Fibroblast of pulmonary artery (primary cell): ENCODE measurements around the gene NFIX.
A peak's percentile ranks its signal among the peaks of the same experiment; 100 is the strongest.

Source experiments
- DNase-seq: peaks from one replicate; pipeline ENCODE4 v3.0.0-alpha.2; 2010; ENCODE audit warnings: low read depth
- H3K4me3 ChIP-seq: replicated peaks from 2 replicates; pipeline ENCODE4 v1.5.1; 2011; ENCODE audit warnings: low read depth, mild to moderate bottlenecking, control low read depth, low read length, moderate library complexity
- TF ChIP-seq, protein P1 (sequence below): IDR thresholded peaks from 2 replicates; pipeline ENCODE4 v1.5.1; 2011; ENCODE audit warnings: mild to moderate bottlenecking, control low read depth, low read length, inconsistent platforms; ENCODE audit errors: missing control alignments

The NFIX gene

DNA sequence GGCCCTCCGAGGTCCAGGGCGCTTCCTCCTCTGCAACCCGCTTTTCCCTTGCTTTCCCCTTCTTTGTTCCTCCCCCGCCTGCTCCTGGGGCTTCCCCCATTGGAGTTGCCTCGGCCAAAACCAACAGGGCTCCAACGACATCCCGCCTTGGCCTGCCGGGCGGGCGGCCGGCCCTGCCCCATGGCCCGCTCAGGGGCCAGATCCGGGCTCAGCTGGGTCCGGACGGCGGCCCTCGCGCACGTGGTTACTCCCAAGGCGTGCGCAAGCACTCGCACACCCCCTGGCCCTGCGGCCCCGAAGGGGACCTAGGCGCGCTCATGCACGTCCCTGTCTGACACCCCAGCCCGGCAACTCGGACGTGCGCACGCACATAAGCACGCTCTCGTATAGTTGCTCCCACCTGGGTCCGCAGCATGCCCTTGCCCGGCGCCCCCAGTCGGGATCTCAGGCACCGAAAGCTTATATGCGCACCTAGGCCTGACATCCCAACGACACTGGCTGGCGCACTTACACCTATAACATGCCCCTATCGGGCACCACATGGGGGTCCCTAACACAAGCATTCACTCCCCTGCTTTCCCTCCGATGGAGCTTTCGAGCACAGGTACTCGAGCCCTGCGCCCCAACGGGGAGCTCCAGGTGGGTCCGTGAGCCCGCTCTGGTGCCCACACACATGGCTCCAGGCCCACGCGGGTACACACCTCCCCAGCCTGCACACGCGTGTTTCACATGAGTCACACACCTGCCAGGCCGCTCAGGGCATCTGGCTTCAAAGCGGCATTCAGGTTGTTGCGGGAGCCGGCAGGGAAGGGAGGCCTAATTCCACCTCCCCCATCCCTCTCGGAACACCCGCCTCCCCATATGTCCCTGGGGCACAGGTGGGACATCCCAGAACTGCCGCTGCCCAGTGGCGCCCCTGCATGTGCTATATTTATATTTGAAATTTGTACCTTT, 15.0 kb downstream of the NFIX start:
- no peak overlapping the region for H3K4me3 ChIP-seq
- TF ChIP-seq, protein P1, sequence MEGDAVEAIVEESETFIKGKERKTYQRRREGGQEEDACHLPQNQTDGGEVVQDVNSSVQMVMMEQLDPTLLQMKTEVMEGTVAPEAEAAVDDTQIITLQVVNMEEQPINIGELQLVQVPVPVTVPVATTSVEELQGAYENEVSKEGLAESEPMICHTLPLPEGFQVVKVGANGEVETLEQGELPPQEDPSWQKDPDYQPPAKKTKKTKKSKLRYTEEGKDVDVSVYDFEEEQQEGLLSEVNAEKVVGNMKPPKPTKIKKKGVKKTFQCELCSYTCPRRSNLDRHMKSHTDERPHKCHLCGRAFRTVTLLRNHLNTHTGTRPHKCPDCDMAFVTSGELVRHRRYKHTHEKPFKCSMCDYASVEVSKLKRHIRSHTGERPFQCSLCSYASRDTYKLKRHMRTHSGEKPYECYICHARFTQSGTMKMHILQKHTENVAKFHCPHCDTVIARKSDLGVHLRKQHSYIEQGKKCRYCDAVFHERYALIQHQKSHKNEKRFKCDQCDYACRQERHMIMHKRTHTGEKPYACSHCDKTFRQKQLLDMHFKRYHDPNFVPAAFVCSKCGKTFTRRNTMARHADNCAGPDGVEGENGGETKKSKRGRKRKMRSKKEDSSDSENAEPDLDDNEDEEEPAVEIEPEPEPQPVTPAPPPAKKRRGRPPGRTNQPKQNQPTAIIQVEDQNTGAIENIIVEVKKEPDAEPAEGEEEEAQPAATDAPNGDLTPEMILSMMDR = no peak
- DNase-seq = peak; percentile 36

DNA sequence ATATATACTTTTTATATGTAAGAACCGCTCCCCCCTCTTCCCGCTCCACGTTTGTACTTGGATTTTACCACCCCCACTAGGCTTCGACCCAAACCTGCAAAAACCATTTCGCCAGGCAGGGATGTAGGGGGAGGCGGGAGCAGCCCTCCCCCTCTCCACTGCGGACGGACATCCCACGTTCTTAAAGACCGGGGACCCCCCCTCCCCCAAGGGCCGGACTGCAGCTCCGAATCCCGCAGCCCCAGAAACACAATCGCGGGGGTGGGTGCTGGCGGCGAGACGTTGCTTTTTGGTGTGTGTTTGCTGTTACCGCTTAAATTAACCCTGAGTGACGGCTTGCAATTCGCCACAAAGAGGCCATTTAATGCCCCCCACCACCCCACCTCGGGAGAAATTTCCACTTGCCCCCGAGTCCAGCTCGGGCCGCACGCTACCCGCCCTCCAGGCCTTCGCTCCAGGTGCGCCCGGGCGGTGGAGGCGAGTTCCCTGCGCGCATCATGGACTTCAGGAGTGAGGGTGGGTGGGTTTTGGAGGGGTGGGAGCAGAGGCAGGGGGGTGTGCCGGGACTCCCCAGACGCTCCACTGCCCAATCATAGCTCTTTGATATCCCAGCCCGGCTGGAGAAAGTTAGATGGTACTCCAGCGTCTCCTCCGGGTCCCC, 15.8 kb downstream of the NFIX start:
- no peak overlapping the region for H3K4me3 ChIP-seq
- TF ChIP-seq, protein P1 = no peak
- DNase-seq = no peak

DNA sequence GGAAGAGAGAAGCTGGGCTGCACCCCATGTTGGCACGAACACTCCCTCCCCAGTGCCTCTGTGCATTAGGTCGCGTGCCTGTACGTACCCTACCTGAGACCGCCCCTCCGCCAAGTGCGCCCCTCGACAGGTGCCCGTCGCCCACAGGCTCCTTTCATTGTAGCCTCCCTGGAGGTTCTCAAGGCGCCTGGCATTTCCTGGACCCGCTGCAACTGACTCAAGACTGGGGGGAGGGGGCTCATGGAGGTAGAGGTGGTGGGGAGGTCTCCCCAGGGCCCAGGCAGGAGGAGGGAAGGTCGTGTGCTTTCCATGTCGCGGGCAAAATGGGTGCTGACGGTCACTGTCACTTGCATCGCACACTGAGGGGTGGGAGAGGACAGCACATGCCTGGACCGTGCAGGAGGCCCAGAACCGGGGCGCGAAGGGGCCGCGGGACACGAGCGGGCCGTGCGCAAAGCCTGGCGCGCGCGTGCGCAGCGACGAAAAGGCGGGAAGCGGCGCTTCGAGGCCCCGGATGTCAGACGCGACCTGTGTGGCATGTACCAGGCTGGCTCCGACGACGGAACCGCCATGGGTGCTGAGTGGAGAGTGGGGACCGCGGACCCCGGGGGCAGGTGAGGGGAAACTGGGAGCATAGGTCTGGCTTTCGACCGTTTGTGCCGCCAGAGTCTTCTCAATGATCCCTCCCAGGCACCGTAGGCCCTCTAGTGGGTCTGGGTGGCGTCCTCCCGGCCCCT, 16.5 kb downstream of the NFIX start:
- TF ChIP-seq, protein P1 = no peak
- no peak for DNase-seq
- no peak overlapping the region for H3K4me3 ChIP-seq

- TF ChIP-seq, protein P1 = no peak
- peak overlapping the region; percentile 47 for H3K4me3 ChIP-seq
These were observed 17.1 kb downstream of the NFIX start for GRCh38 chr19:13012390-13012689.

DNA sequence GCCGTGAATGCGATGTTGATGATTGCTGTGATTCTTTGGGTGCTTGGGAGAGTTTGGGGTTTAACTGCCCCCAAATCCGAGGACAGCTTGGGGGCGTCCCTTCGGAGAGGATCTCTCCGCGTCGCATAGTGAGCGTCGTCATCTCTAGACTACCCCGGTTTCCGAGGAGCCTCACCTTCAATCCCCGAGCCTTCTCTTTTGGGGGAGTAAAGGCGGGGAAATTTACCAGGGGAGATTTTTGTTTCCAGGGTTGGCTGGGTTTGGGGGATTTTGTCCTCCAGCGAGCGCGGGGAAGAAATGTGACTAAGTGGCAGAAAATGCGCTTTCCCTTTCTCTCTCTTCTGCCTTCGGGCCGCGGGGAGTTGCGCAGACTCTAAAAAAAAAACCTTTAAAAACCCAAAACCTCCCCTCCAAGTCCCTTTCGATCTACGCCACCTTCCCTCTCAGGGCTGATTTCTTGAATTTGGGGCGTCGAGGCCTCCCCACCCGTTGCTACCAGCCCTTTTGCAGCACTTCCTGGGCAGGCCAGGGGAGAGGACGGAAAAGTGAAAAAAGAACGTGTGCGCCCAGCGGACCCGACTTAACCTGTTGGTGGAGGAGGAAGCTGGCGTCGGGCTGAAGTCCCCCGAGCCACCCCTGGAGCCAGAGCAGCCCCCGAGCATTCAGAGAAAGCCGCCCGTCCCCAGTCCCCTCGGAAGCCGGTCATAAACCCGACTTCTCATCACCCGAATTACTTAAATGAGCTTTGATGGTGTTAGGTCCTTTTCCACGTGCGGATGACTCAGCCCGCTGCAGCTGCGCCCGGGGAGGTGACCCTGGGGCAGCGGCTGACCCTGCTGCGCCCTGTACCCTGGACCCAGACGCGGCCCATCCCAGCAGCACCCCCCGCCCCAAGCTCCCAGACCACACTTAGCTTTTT, 17.7 kb downstream of the NFIX start:
- H3K4me3 ChIP-seq = peak overlapping the region; percentile 47
- TF ChIP-seq, protein P1 = no peak
- DNase-seq = peak; percentile 67

More at GRCh38 chr19:13012390-13012689, 17.1 kb downstream of the NFIX start:
- no peak for DNase-seq

DNA sequence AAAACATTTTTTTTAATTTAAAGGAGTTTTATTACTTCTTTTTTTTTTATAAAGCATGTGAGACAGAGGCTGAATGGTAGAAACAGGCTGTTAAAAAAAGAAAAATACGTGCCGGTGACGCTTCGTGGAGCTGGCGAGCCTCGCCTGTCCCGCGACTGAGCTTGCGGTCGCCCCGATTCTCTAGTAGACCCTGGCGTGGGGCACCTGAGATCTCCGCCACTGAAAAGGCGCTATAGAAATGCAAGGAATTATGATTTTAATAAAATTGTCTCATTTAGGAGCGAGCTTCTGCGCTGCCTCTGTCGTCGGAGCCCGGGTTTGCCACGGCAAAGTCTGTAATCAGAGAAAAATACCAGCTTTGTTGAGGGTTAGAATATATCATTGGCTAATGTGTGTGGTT, 18.4 kb downstream of the NFIX start:
- no peak for DNase-seq
- H3K4me3 ChIP-seq = peak overlapping the region; percentile 47
- TF ChIP-seq, protein P1 = no peak
